Measurements from ENCODE around the gene TIGAR.

The TIGAR gene

DNA sequence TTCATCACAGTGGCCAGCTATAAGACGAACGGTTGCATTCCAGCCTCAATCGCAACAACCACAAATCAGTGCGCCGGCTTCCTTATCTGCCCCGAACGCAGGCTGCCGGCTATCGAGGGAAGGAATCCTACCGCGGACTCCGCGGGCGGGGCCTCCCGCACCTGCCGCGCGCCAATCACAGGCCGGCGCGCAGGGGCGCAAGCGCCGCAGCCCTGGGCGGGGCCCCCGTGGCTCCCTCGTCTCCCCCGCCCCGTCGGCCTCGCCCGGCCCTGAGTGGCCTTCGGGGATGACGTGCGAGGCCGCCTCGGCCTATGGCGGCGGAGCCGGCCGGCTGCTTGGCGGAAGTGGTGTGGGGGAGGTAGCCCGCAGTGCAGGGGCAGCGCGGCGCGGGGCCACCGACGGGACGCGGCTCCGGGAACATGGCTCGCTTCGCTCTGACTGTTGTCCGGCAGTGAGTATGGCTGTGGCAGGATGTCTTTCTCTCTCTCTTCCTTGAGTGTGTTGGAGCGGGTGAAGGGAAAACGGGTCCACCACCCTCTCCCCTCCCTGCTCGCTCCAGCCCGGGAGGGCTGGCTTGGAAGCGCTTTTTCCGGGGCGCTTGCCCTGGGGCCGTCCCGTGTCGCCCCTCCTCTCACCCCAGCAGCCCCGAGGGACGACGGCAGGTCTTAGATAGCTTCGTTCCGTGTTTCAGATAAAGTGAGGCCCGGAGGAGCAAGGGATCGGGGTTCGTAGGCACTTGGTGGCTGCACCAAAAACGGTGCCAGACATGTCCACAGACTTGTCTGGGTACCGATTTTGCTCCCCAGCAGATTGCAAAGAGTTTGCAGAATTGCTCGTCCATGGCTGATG is at the start of gene TIGAR:
TSS of gene TIGAR (plus strand) at position 361 of the 849 bp plus-strand sequence. CDS start at position 420, 59 bp downstream.
- peak; percentile 87 for DNase-seq

DNA sequence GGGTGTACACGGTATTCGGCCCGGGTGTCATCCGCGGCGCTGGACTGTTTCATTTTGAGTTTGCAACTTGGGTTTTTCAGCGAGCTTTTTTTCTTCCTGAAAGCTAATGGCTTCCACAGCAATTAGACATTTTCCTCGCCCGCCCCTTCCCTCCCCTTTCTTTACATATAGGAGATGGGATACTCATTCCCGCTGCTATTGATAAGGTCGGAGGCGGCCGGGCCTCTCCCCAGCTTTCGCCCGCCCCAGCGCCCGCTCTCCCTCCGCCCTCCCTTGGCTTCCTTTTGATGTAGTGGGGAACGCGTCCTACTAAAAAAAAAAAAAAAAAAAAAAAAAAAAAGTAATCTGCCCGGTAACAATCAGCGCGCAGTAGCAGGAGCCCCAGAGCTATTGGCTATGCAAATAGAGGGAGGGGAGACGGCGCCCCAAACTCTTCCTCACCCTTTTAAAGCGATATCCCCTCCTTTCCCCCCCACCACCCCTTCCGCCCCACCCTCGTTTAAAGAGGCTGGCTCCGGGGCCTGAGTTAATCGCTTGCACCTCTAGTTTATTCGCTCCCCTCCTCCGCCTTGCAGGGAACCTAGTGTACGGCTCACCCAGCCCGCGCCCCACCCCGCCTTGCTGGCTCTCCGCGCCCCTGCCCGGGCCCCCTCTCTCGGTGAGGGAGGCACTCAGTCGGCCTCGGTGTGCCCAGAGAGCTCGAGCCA is 49.1 kb upstream of the TIGAR start:
- peak; percentile 94 for DNase-seq

- DNase-seq, result peak; percentile 72
These were observed 48.4 kb upstream of the TIGAR start for GRCh38 chr12:4272424-4273272.

DNA sequence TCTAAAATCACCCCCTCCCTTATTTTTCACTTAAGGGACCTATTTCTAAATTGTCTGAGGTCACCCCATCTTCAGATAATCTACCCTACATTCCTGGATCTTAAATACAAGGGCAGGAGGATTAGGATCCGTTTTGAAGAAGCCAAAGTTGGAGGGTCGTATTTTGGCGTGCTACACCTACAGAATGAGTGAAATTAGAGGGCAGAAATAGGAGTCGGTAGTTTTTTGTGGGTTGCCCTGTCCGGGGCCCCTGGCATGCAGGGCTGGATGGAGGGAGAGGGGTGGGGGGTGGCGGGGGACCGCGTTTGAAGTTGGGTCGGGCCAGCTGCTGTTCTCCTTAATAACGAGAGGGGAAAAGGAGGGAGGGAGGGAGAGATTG is 47.8 kb upstream of the TIGAR start:
- no peak for DNase-seq

DNA sequence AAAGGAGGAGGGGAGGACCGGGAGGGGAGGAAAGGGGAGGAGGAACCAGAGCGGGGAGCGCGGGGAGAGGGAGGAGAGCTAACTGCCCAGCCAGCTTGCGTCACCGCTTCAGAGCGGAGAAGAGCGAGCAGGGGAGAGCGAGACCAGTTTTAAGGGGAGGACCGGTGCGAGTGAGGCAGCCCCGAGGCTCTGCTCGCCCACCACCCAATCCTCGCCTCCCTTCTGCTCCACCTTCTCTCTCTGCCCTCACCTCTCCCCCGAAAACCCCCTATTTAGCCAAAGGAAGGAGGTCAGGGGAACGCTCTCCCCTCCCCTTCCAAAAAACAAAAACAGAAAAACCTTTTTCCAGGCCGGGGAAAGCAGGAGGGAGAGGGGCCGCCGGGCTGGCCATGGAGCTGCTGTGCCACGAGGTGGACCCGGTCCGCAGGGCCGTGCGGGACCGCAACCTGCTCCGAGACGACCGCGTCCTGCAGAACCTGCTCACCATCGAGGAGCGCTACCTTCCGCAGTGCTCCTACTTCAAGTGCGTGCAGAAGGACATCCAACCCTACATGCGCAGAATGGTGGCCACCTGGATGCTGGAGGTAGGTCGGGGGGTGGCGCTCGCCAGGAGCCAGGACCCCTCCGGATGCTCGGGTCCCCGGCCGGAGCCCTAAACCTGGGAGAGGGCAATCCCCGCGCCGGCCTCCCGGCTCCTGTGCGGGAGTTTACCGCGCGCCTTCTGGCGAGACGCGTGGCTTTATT is 47.2 kb upstream of the TIGAR start, which contains the start of gene CCND2:
TSS of gene CCND2 (plus strand) at position 111 of the 744 bp plus-strand sequence. CDS start at position 390, 279 bp downstream.
- peak; percentile 90 for DNase-seq

DNA sequence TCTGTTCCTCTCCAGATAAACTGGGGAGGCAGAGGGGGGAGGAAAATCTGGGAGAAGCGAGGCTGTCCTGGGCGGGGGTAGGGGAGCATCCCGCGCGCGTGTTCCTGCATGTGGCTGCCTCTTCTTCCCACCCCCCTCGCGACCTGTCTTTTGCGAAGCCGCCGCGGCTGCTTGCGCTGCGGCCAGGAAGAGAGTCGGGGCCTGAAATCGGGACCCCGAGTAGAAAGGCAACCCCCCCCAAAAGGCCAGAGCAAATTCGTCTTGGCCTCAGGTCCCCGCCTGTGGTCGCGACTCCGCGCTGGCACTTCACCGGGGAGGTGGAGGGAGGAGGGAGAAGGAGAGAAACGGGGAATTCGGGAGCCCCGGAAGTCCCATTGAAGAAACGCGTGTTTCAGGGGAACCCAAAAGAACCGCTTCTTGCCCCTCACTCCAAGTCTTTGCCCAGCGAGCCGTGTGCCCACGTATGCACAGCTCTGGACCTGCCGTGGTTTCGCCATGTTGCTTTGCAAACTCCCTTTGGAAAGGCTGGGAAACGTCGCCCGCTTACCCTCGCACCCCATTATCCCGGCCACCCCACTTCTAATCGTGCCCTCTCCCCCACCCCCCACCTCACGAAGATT is 46.5 kb upstream of the TIGAR start:
- peak; percentile 8 for DNase-seq

GRCh38 chr12:4275016-4275869 is 45.8 kb upstream of the TIGAR start:
- peak; percentile 28 for DNase-seq

GRCh38 chr12:4275870-4276301 is 45.1 kb upstream of the TIGAR start:
- no peak for DNase-seq

- peak; percentile 91 for DNase-seq
These were observed 44.3 kb upstream of the TIGAR start for GRCh38 chr12:4276524-4277204.

- DNase-seq, result no peak
These were observed 43.8 kb upstream of the TIGAR start for GRCh38 chr12:4277205-4277543.

- no peak for DNase-seq
These were observed 43.2 kb upstream of the TIGAR start for GRCh38 chr12:4277857-4278256.

- DNase-seq, result no peak
These were observed 42.5 kb upstream of the TIGAR start for GRCh38 chr12:4278329-4279197.

- no peak for DNase-seq
These were observed 41.8 kb upstream of the TIGAR start for GRCh38 chr12:4279198-4279690.

- DNase-seq, result no peak
These were observed 40.5 kb upstream of the TIGAR start for GRCh38 chr12:4280351-4281163.

GRCh38 chr12:4281173-4281654 is 39.8 kb upstream of the TIGAR start:
- DNase-seq, result no peak

DNA sequence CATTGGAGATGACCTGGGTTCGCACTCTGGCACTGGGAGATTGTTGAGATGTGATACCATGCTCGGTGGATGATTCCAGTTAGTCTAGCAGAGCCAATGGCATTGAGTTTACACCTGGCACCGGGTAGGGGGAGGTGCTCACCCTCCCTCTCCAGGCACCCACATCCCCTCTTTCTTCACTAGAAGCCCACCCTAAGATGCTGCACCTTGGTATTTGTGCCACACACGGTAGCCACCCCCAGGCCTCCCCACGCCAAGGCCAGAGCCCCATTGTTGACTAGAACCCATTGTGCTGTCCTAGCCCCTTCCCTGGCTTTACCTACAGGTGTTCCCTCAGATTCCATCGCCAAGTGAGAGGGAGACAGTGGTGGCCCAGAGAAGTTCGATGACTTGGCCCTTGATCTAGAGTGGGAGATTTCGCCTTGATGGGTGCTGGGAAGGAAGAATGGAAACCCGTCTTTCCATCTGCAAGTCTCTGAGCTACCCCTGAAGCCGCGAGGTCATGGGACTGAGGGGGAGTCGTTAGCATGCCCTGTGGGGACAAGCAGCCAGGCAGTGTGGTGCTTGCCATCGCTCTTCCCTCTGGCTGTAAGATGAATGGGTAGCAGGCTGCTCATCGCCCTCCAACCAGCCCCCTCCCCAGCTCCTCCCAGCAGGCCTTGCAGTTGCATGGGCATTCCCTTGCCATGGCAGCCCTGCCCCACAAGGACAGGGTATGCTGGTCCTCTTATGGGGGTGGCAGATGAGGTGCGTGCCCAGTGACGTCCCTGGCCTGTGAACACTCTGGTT is 38.7 kb upstream of the TIGAR start:
- no peak for DNase-seq

- no peak for DNase-seq
These were observed 38.0 kb upstream of the TIGAR start for GRCh38 chr12:4282892-4283511.
